Psoas muscle (tissue), 8 donors: ENCODE data around the gene ALDOB. TPM values are rescaled to one million over a fixed set of nuclear protein-coding genes. Genes with fewer than 3 reads are reported as not detected.

Experiments used
- ATAC-seq, 4 donors: fragments of 200-7000 bp; cut with Tn5 transposase; one replicate each; pipeline ENCODE4 v1.9.1; 2020; ENCODE audit warnings: moderate library complexity in 3 of 4, mild to moderate bottlenecking in 2 of 4
- DNase-seq, 2 donors: peaks; one replicate each; pipeline ENCODE4 v3.0.0-alpha.2; 2020
- H3K27ac ChIP-seq: fragments of 200-600 bp; one replicate; pipeline ENCODE4 v1.8.0; 2022
- H3K27me3 ChIP-seq, 3 donors: fragments of 200-600 bp in 1 of 3; one replicate each; pipeline versions ENCODE4 v1.6.1 to v1.8.0; 2013 to 2022; ENCODE audit warnings: low read length in 2 of 3, mild to moderate bottlenecking in 2 of 3, moderate library complexity in 1 of 3; ENCODE audit not compliant: insufficient read depth in 3 of 3
- H3K36me3 ChIP-seq, 2 donors: fragments of 200-600 bp in 1 of 2; one replicate each; pipeline versions ENCODE4 v1.6.1 to v1.8.0; 2013 to 2022; ENCODE audit warnings: low read depth in 1 of 2, mild to moderate bottlenecking in 1 of 2, moderate library complexity in 1 of 2; ENCODE audit not compliant: insufficient read depth in 1 of 2
- H3K4me1 ChIP-seq: fragments of 200-600 bp; one replicate; pipeline ENCODE4 v1.8.0; 2022
- H3K4me3 ChIP-seq: fragments of 200-600 bp; one replicate; pipeline ENCODE4 v1.8.0; 2022; ENCODE audit warnings: mild to moderate bottlenecking
- H3K9me3 ChIP-seq: fragments of 200-600 bp; one replicate; pipeline ENCODE4 v1.8.0; 2022
- WGBS, 3 donors: extraction: QIAGEN DNeasy Blood & Tissue Kit; methylation state at CpG; one replicate each; pipeline versions ENCODE4 v1.1.6 to v1.1.7; 2013; 5-methylcytosine and 5-hydroxymethylcytosine counted together
- intact Hi-C, 2 donors: fragments of 100-400 bp; cut with DNase I; formaldehyde crosslinking; loops; one replicate each; pipeline versions ENCODE4 v1.11.0 to v1.14.2; 2022
- long read RNA-seq, 2 donors: library from polyadenylated mRNA; unstranded; transcript quantifications; one replicate each; pipeline ENCODE4 v2.0.0, GENCODE V29; 2021
- polyA plus RNA-seq, 3 donors: library from polyadenylated mRNA; stranded (reverse); fragments of 200-250 nt; gene quantifications; one replicate each; pipeline ENCODE4 v1.2.3, GENCODE V29; 2013
- total RNA-seq, 4 donors: library from RNA; stranded (reverse); fragmentation: NEBNext Ultra II Directional in 2 of 4; extraction: Animal tissue kit (Norgen Biotek cat#: 25700) in 2 of 4; gene quantifications; one replicate each; pipeline versions ENCODE4 v1.2.1 to v1.2.4, GENCODE V29; 2021 to 2023
- TF ChIP-seq, protein P1 (sequence below): fragments of 200-600 bp; IDR thresholded peaks from one replicate; pipeline ENCODE4 v1.8.0; 2022; ENCODE audit warnings: antibody characterized with exemption
- donor health status: healthy with polysubstance abuse.
- donor health status: DM: no; HTN: no; CAD: no; lungs with moderate emphysema.
- donor health status: Bipolar disorder and iron deficiency.
- donor health status: healthy.
- donor health status: DM: yes; HTN: yes; CAD: no.
- donor health status: DM: no; HTN: no; CAD: no.
- donor health status: DM: no; HTN: no; CAD: no.
- donor health status: DM: yes; HTN: yes; CAD: no.

The ALDOB gene
- total RNA-seq (under 1 TPM in 2 of 4 donors, not detected in 2; 0.26 to 0.82 TPM), polyA plus RNA-seq (1 to 10 TPM in 1 of 3 donors, under 1 TPM in 2; 0.30 to 4.3 (median 0.48) TPM)
- long read RNA-seq, donor 1 = 0 reads
- long read RNA-seq, donor 2 = 0 reads

- DNase-seq (no peak), ATAC-seq (no peak)
- Histone ChIP-seq H3K27me3 (no peaks in the 10 kb centered on the region), H3K9me3 (no peaks in the 10 kb centered on the region), H3K27ac (no peak within 1 kb of the TSS), H3K4me3 (no peak within 1 kb of the TSS), H3K36me3 (no peaks in the 10 kb centered on the region), H3K4me1 (no peaks in the 10 kb centered on the region)
- intact Hi-C loops = no loop called here
- TF ChIP-seq, protein P1, sequence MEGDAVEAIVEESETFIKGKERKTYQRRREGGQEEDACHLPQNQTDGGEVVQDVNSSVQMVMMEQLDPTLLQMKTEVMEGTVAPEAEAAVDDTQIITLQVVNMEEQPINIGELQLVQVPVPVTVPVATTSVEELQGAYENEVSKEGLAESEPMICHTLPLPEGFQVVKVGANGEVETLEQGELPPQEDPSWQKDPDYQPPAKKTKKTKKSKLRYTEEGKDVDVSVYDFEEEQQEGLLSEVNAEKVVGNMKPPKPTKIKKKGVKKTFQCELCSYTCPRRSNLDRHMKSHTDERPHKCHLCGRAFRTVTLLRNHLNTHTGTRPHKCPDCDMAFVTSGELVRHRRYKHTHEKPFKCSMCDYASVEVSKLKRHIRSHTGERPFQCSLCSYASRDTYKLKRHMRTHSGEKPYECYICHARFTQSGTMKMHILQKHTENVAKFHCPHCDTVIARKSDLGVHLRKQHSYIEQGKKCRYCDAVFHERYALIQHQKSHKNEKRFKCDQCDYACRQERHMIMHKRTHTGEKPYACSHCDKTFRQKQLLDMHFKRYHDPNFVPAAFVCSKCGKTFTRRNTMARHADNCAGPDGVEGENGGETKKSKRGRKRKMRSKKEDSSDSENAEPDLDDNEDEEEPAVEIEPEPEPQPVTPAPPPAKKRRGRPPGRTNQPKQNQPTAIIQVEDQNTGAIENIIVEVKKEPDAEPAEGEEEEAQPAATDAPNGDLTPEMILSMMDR = no peak
- WGBS, 3 donors = 58 to 75% (median 61%) methylated on average over 2 of the region's 2 CpGs
These were observed at the start of gene ALDOB for GRCh38 chr9:101435601-101436079. Gene ALDOB (minus strand): TSS chr9:101435774. CDS start chr9:101430887, 4,887 bp downstream.

GRCh38 chr9:101484046-101484445, 48.5 kb upstream of the ALDOB start:
- H3K36me3 ChIP-seq = no peaks in the 10 kb centered on the region
- H3K27me3 ChIP-seq = no peaks in the 10 kb centered on the region
- TF ChIP-seq, protein P1 = no peak
- 80 to 88% (median 86%) methylated on average over 1 of the region's 1 CpG for WGBS, 3 donors
- no peak for DNase-seq
- no peaks in the 10 kb centered on the region for H3K9me3 ChIP-seq
- no peak for ATAC-seq
- intact Hi-C loops = no loop called here
- no peak overlapping the region for H3K4me3 ChIP-seq
- peaks cover 7% of the 10 kb centered on the region for H3K4me1 ChIP-seq
- no peak overlapping the region for H3K27ac ChIP-seq

DNA sequence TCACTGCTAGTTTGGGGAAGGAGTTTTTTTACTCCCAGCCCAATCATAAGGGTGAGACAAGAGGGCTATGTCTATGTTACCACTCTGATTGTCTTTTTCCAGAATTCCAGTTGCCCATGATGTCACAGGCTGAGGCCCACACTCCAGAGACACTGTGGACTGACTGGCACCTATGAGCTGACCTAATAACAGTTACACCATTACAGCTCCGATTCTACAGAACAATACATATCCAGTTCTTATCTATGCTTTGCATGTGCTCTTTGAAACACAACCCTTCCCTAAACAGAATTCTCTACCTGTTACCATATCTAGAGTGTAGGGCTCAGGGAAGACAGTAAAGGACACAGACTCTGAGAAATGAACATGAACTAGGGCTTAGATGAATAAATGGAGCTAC, 45.7 kb upstream of the ALDOB start:
- Histone ChIP-seq H3K4me1 (no peaks in the 10 kb centered on the region), H3K27ac (no peak overlapping the region)

GRCh38 chr9:101480386-101480785, 44.8 kb upstream of the ALDOB start:
- H3K4me1 ChIP-seq = no peaks in the 10 kb centered on the region

More for the DNA sequence above, 45.7 kb upstream of the ALDOB start:
- 89 to 98% (median 92%) methylated on average over 1 of the region's 1 CpG for WGBS, 3 donors
- ATAC-seq (no peak), DNase-seq (no peak)
- Histone ChIP-seq H3K36me3 (peaks cover 0 to 4% of the 10 kb centered on the region in 2 donors), H3K4me3 (no peak overlapping the region), H3K27me3 (no peaks in the 10 kb centered on the region), H3K9me3 (no peaks in the 10 kb centered on the region)
- TF ChIP-seq, protein P1 = no peak
- intact Hi-C loops = no loop called here

More at GRCh38 chr9:101480386-101480785, 44.8 kb upstream of the ALDOB start:
- no peak overlapping the region for H3K4me3 ChIP-seq
- no peaks in the 10 kb centered on the region for H3K9me3 ChIP-seq
- intact Hi-C loops = no loop called here
- ATAC-seq = no peak
- TF ChIP-seq, protein P1 = no peak
- H3K27me3 ChIP-seq = no peaks in the 10 kb centered on the region
- no peak for DNase-seq
- H3K27ac ChIP-seq = no peak overlapping the region
- peaks cover 0 to 13% of the 10 kb centered on the region in 2 donors for H3K36me3 ChIP-seq
